Esophagus squamous epithelium (tissue), 4 donors: ENCODE data around the gene PAX8.

Source experiments
- POLR2A ChIP-seq, 4 donors: fragments of 450-650 bp; IDR thresholded peaks; one replicate each; pipeline ENCODE4 v1.6.1; 2017; ENCODE audit warnings: antibody characterized with exemption in 4 of 4, mild to moderate bottlenecking in 4 of 4, moderate library complexity in 3 of 4
- TF ChIP-seq, protein P1 (sequence below), 6 experiments: fragments of 450-650 bp in 4 of 6; fragments of 200-600 bp in 2 of 6; sonication (generic) in 2 of 6; IDR thresholded peaks; one replicate each; pipeline ENCODE4 v1.5.1; 2016 to 2019; ENCODE audit warnings: antibody characterized with exemption in 6 of 6, mild to moderate bottlenecking in 4 of 6, moderate library complexity in 4 of 6

DNA sequence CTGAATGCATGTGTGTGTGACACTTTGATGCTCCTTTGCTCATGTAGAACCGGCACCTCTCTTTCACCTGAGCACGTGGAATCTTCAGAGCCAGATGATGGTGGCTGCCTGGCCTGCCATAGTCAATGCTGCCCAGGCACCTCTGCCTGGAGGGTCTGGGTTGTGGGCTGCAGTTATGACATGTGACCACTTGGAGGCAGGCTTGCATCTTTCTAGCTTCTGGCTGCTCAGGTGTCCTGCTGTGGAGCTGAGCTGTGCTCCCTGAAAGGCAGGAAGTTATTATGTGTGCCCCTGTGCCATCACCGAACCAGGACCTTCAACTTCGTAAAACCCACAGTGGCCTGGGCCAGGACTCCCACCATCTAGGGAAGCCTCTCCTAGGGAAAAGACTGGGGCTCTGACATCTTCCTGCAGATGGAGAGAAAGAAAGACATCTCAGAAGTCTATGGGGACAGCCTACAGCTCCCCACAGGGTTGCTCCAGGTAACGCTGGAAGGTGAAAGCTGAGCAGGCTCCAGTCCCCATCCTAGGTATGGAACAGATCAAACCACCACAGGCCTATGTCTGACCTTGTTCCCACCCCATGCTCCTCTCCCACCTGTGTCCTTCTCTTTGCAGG, 74.7 kb downstream of the PAX8 start:
- TF ChIP-seq, protein P1, sequence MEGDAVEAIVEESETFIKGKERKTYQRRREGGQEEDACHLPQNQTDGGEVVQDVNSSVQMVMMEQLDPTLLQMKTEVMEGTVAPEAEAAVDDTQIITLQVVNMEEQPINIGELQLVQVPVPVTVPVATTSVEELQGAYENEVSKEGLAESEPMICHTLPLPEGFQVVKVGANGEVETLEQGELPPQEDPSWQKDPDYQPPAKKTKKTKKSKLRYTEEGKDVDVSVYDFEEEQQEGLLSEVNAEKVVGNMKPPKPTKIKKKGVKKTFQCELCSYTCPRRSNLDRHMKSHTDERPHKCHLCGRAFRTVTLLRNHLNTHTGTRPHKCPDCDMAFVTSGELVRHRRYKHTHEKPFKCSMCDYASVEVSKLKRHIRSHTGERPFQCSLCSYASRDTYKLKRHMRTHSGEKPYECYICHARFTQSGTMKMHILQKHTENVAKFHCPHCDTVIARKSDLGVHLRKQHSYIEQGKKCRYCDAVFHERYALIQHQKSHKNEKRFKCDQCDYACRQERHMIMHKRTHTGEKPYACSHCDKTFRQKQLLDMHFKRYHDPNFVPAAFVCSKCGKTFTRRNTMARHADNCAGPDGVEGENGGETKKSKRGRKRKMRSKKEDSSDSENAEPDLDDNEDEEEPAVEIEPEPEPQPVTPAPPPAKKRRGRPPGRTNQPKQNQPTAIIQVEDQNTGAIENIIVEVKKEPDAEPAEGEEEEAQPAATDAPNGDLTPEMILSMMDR (IDR thresholded peaks at IDR 0.05) = peak; percentile 58 to 92 (median 85)
- no peak for TF ChIP-seq POLR2A (IDR thresholded peaks at IDR 0.05)
